HepG2 (cell line): ENCODE measurements around the gene PTGIS. TPM values are rescaled to one million over a fixed set of nuclear protein-coding genes. Genes with fewer than 3 reads are reported as not detected.

Experiments used
- ATAC-seq: fragments of 200-7000 bp; cut with Tn5 transposase; 3 replicates; pipeline ENCODE4 v1.9.1; 2020; ENCODE audit warnings: mild to moderate bottlenecking, moderate library complexity
- BruUV-seq: library from RNA; stranded (reverse); fragments of 400-500 nt; replicated peaks from 2 replicates; lab custom pipeline; 2021; lab: Mats Ljungman, UMichigan
- CTCF ChIA-PET: fragments of 300-600 bp; formaldehyde crosslinking; extraction: SDS; loops from one replicate; lab custom pipeline; 2021; ENCODE audit warnings: low total read pairs, inconsistent platforms, low intra/inter-chr PET ratio; lab: Yijun Ruan, JAX
- POLR2A ChIA-PET: fragments of 350-600 bp; sonication (Branson Sonifier 250); formaldehyde crosslinking; loops from one replicate; lab custom pipeline; 2020; ENCODE audit warnings: antibody characterized with exemption, inconsistent platforms; lab: Yijun Ruan, JAX
- DNase-seq: peaks from one replicate; pipeline ENCODE4 v3.0.0-alpha.2; 2015; ENCODE audit warnings: low spot score
- FAIRE-seq: peaks from 3 replicates; lab custom pipeline; 2011; peaks lifted over from hg19 to GRCh38; lab: Jason Lieb, UNC
- H2AFZ ChIP-seq: one replicate; pipeline ENCODE4 v1.6.1; 2011; ENCODE audit warnings: low read length, inconsistent platforms
- H3K27ac ChIP-seq: fragments of 300-600 bp; 3 replicates; pipeline ENCODE4 v1.8.0; 2011; ENCODE audit warnings: mixed run types, mild to moderate bottlenecking, mixed read lengths, low read length, inconsistent platforms; ENCODE audit not compliant: insufficient read depth; ENCODE audit errors: extremely low read length
- H3K27me3 ChIP-seq, 2 experiments: fragments of 200-600 bp in 1 of 2; 2 replicates in 1 of 2; 3 replicates in 1 of 2; pipeline versions ENCODE4 v1.6.0 to v1.8.0; 2011; ENCODE audit warnings: low read length in 2 of 2, mild to moderate bottlenecking in 2 of 2, moderate library complexity in 2 of 2, inconsistent platforms in 1 of 2; ENCODE audit not compliant: insufficient read depth in 2 of 2, control insufficient read depth in 1 of 2
- H3K36me3 ChIP-seq, 2 experiments: fragments of 200-600 bp in 1 of 2; replicated peaks in 1 of 2; 2 replicates in 1 of 2; 3 replicates in 1 of 2; pipeline versions ENCODE4 v1.5.1 to v1.8.0; 2011; ENCODE audit warnings: low read length in 2 of 2, inconsistent platforms in 1 of 2; ENCODE audit not compliant: insufficient read depth in 2 of 2, control insufficient read depth in 1 of 2
- H3K4me1 ChIP-seq: 2 replicates; pipeline ENCODE4 v1.5.1; 2012; ENCODE audit warnings: low read length, inconsistent platforms; ENCODE audit not compliant: insufficient read depth
- H3K4me2 ChIP-seq: 2 replicates; pipeline ENCODE4 v1.6.0; 2011; ENCODE audit warnings: low read depth, low read length, inconsistent platforms
- H3K4me3 ChIP-seq, 3 experiments: fragments of 200-600 bp in 1 of 3; sonication (generic), shearing (Covaris generic) in 1 of 3; replicated peaks in 1 of 3; 2 replicates each; pipeline ENCODE4 v1.5.1; 2011 to 2016; ENCODE audit warnings: low read length in 3 of 3, inconsistent platforms in 2 of 3, low read depth in 2 of 3, mild to moderate bottlenecking in 2 of 3, control low read depth in 1 of 3, mixed read lengths in 1 of 3; ENCODE audit not compliant: insufficient read depth in 1 of 3
- H3K79me2 ChIP-seq: one replicate; pipeline ENCODE4 v1.6.1; 2011; ENCODE audit warnings: low read length, inconsistent platforms; ENCODE audit not compliant: insufficient read depth
- H3K9ac ChIP-seq: 2 replicates; pipeline ENCODE4 v1.6.0; 2011; ENCODE audit warnings: mild to moderate bottlenecking, low read depth, low read length, inconsistent platforms; ENCODE audit not compliant: insufficient read depth
- H3K9me3 ChIP-seq: 2 replicates; pipeline ENCODE4 v1.5.1; 2012; ENCODE audit warnings: mild to moderate bottlenecking, low read length
- H4K20me1 ChIP-seq: 2 replicates; pipeline ENCODE4 v1.6.0; 2011; ENCODE audit warnings: inconsistent platforms, mild to moderate bottlenecking, low read length, moderate library complexity; ENCODE audit not compliant: insufficient read depth
- EHMT2 ChIP-seq: fragments of 200-600 bp; sonication (generic); IDR thresholded peaks from 2 replicates; pipeline ENCODE4 v1.7.0; 2017; ENCODE audit warnings: antibody characterized with exemption, low read depth, low read length, borderline replicate concordance
- JDP2 ChIP-seq: sonication (generic); formaldehyde crosslinking; IDR thresholded peaks from 2 replicates; pipeline ENCODE4 v1.8.1; 2022; ENCODE audit warnings: missing genetic modification reagents, borderline replicate concordance
- KLF12 ChIP-seq: sonication (generic); formaldehyde crosslinking; IDR thresholded peaks from 2 replicates; pipeline ENCODE4 v1.4.0; 2020; ENCODE audit warnings: missing genetic modification reagents, borderline replicate concordance
- NCOA2 ChIP-seq: sonication (generic); formaldehyde crosslinking; IDR thresholded peaks from 2 replicates; pipeline ENCODE4 v1.8.0; 2022; ENCODE audit warnings: inconsistent platforms
- PCBP1 ChIP-seq: fragments of 200-400 bp; formaldehyde crosslinking; IDR thresholded peaks from 2 replicates; pipeline ENCODE4 v1.6.1; 2017; ENCODE audit warnings: mild to moderate bottlenecking, low read depth, low read length, borderline replicate concordance
- REL ChIP-seq: sonication (generic); formaldehyde crosslinking; conservative IDR thresholded peaks from 2 replicates; pipeline ENCODE4 v1.8.0; 2022; ENCODE audit warnings: mild to moderate bottlenecking, missing genetic modification reagents, moderate library complexity
- RFXAP ChIP-seq: sonication (generic); formaldehyde crosslinking; IDR thresholded peaks from 2 replicates; pipeline ENCODE4 v1.4.0; 2020; ENCODE audit warnings: missing genetic modification reagents, borderline replicate concordance
- U2AF2 ChIP-seq: fragments of 200-400 bp; formaldehyde crosslinking; IDR thresholded peaks from 2 replicates; pipeline ENCODE4 v1.6.1; 2017; ENCODE audit warnings: low read depth, mild to moderate bottlenecking, low read length
- ZBTB20 ChIP-seq: sonication (generic); formaldehyde crosslinking; IDR thresholded peaks from 2 replicates; pipeline ENCODE4 v1.8.1; 2023; ENCODE audit warnings: missing genetic modification reagents, low read depth, mild to moderate bottlenecking, borderline replicate concordance
- ZFAT ChIP-seq: sonication (generic); formaldehyde crosslinking; conservative IDR thresholded peaks from 2 replicates; pipeline ENCODE4 v1.8.1; 2023; ENCODE audit warnings: missing genetic modification reagents, inconsistent platforms
- ZMAT3 ChIP-seq: sonication (generic); formaldehyde crosslinking; conservative IDR thresholded peaks from 2 replicates; pipeline ENCODE4 v1.7.0; 2021; ENCODE audit warnings: missing genetic modification reagents
- ZNF317 ChIP-seq: sonication (generic); formaldehyde crosslinking; IDR thresholded peaks from 2 replicates; pipeline ENCODE4 v1.5.0; 2020; ENCODE audit warnings: mild to moderate bottlenecking, missing genetic modification reagents
- ZNF749 ChIP-seq: sonication (generic); formaldehyde crosslinking; IDR thresholded peaks from 2 replicates; pipeline ENCODE4 v1.8.0; 2022; ENCODE audit warnings: mild to moderate bottlenecking, missing genetic modification reagents, moderate library complexity, borderline replicate concordance
- ZNF883 ChIP-seq: sonication (generic); formaldehyde crosslinking; IDR thresholded peaks from 2 replicates; pipeline ENCODE4 v1.5.1; 2020; ENCODE audit warnings: mild to moderate bottlenecking, missing genetic modification reagents; ENCODE audit errors: not compliant biosample characterization
- WGBS: methylation state at CpG from one replicate; pipeline ENCODE4 v1.1.6; 2017; ENCODE audit warnings: low lambda C conversion rate; 5-methylcytosine and 5-hydroxymethylcytosine counted together
- in situ Hi-C: cut with HindIII; loops from 2 replicates; pipeline ENCODE4 v1.10.0; 2017; ENCODE audit warnings: low pct_unique_long_range_greater_than_20kb; ENCODE audit not compliant: extremely low pct_ligation_motif_present
- intact Hi-C: fragments of 100-400 bp; cut with micrococcal nuclease; formaldehyde crosslinking; loops from one replicate; pipeline ENCODE4 v1.10.0; 2022; ENCODE audit not compliant: unreplicated experiment
- polyA plus RNA-seq, 8 experiments: library from polyadenylated mRNA; depleted of rRNA in 3 of 8; stranded (reverse) in 7 of 8; unstranded in 1 of 8; fragments of >200 nt; fragmentation: Illumina TruSeq in 4 of 8; extraction: Trizol in 4 of 8; gene quantifications; 2 replicates each; pipeline versions ENCODE4 v1.2.1 to v1.2.3, GENCODE V29; 2011 to 2016; ENCODE audit warnings: low read depth in 4 of 8, missing spikeins in 1 of 8, mixed read lengths in 1 of 8; ENCODE audit not compliant: insufficient read depth in 1 of 8
- total RNA-seq, 5 experiments: library from RNA; depleted of rRNA; stranded (reverse); fragments of >200 nt; fragmentation: Illumina TruSeq; extraction: Trizol; gene quantifications; 2 replicates each; pipeline ENCODE4 v1.2.3, GENCODE V29; 2016; ENCODE audit warnings: low read depth in 1 of 5
- TF ChIP-seq, protein P1 (sequence below): sonication (generic); formaldehyde crosslinking; IDR thresholded peaks from 2 replicates; pipeline ENCODE4 v1.8.0; 2022; ENCODE audit warnings: mild to moderate bottlenecking, missing genetic modification reagents; ENCODE audit not compliant: insufficient replicate concordance
- TF ChIP-seq, protein P2 (sequence below), 2 experiments: IDR thresholded peaks; 2 replicates each; pipeline ENCODE4 v1.6.1; 2011 to 2012; ENCODE audit warnings: low read length in 2 of 2, borderline replicate concordance in 1 of 2, low read depth in 1 of 2, mild to moderate bottlenecking in 1 of 2, moderate library complexity in 1 of 2

PTGIS gene
- total and polyA plus RNA-seq, 2 of the 13 experiments (the other 11 are each of a cell fraction or from before 2014, with no cell fraction given), result not detected

DNA sequence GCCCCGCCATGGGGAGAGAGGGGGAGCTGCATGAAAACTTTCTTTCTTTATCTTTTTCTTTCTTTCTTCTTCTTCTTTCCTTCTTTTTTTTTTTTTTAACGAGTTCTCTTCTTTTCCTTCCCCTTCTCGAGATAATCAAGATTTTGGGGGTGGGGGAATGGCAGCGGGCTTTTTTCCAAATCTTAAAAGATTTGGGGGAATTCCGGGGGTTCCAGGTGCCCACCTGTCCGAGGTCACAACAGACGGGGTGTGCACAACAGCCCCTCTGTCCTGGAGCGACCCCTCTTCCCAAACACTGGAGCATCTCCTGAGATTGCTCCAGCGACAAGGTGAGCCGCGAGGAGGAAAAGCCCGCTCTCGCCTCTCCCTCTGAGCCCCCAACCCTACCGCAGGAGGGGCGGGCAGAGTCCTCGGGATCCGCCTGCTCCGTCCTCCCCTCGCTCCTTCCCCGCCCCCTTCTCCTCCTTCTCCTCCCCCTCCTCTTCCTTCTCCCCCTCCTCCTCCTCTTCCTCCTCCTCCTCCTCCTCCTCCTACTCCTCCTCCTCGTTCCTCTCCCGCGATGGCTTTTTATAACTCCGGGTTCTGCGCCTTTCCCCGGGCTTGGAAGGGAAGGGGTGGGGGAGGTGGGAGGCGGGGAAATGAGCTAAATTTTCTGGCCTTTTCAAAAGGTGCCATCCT is 84.8 kb downstream of the PTGIS start:
- Histone ChIP-seq H3K4me2 (no peak overlapping the region), H3K4me1 (peaks cover 31% of the 10 kb centered on the region), H3K9me3 (no peaks in the 10 kb centered on the region), H3K27me3 (peaks cover 4 to 36% of the 10 kb centered on the region in 2 experiments; a peak in 3 of 5 replicates), H4K20me1 (peaks cover 30% of the 10 kb centered on the region; the same call in 1 of the 2 replicates), H3K4me3 (no peak overlapping the region), H3K27ac (no peak overlapping the region), H3K36me3 (no peaks in the 10 kb centered on the region)
- ATAC-seq, result no peak
- ChIA-PET CTCF (interaction anchor here (1.4 to 9.6 kb wide), 3 partner anchors 25 to 149 kb away, joined by 4 to 159 read pairs (median 13); no protein-coding TSS in a partner anchor), POLR2A (no interaction called here)
- WGBS, result 31% methylated on average over 27 of the region's 27 CpGs
- TF ChIP-seq EHMT2, result peak; percentile 95
- 0 out of 2 replicates have a peak, but pooled peaks have one; percentile 10 for TF ChIP-seq ZMAT3
- TF ChIP-seq U2AF2, result 0 out of 2 replicates have a peak, but pooled peaks have one; percentile 6
- 0 out of 2 replicates have a peak, but pooled peaks have one; percentile 0 for TF ChIP-seq ZNF749 (CRISPR knock-in tag)
- TF ChIP-seq, protein P1, sequence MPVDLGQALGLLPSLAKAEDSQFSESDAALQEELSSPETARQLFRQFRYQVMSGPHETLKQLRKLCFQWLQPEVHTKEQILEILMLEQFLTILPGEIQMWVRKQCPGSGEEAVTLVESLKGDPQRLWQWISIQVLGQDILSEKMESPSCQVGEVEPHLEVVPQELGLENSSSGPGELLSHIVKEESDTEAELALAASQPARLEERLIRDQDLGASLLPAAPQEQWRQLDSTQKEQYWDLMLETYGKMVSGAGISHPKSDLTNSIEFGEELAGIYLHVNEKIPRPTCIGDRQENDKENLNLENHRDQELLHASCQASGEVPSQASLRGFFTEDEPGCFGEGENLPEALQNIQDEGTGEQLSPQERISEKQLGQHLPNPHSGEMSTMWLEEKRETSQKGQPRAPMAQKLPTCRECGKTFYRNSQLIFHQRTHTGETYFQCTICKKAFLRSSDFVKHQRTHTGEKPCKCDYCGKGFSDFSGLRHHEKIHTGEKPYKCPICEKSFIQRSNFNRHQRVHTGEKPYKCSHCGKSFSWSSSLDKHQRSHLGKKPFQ (CRISPR knock-in tag), result peak; percentile 19
- TF ChIP-seq ZNF317 (CRISPR knock-in tag), result 0 out of 2 replicates have a peak, but pooled peaks have one; percentile 1
- TF ChIP-seq, protein P2, sequence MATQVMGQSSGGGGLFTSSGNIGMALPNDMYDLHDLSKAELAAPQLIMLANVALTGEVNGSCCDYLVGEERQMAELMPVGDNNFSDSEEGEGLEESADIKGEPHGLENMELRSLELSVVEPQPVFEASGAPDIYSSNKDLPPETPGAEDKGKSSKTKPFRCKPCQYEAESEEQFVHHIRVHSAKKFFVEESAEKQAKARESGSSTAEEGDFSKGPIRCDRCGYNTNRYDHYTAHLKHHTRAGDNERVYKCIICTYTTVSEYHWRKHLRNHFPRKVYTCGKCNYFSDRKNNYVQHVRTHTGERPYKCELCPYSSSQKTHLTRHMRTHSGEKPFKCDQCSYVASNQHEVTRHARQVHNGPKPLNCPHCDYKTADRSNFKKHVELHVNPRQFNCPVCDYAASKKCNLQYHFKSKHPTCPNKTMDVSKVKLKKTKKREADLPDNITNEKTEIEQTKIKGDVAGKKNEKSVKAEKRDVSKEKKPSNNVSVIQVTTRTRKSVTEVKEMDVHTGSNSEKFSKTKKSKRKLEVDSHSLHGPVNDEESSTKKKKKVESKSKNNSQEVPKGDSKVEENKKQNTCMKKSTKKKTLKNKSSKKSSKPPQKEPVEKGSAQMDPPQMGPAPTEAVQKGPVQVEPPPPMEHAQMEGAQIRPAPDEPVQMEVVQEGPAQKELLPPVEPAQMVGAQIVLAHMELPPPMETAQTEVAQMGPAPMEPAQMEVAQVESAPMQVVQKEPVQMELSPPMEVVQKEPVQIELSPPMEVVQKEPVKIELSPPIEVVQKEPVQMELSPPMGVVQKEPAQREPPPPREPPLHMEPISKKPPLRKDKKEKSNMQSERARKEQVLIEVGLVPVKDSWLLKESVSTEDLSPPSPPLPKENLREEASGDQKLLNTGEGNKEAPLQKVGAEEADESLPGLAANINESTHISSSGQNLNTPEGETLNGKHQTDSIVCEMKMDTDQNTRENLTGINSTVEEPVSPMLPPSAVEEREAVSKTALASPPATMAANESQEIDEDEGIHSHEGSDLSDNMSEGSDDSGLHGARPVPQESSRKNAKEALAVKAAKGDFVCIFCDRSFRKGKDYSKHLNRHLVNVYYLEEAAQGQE (IDR thresholded peaks at IDR 0.05; ENCODE audit: borderline replicate concordance in 1 of 2, low read depth in 1 of 2, low read length in 2 of 2), result peak in 1 of 2 experiments; percentile 10; a peak in 2 of 4 replicates
- TF ChIP-seq NCOA2 (CRISPR knock-in tag), result no peak
- TF ChIP-seq JDP2, result no peak
- TF ChIP-seq ZBTB20 (CRISPR knock-in tag), result 0 out of 2 replicates have a peak, but pooled peaks have one; percentile 12
- TF ChIP-seq REL, result no peak
- TF ChIP-seq ZFAT (CRISPR knock-in tag), result no peak
- TF ChIP-seq ZNF883, result peak; percentile 5
- TF ChIP-seq PCBP1, result peak; percentile 98
- no peak for TF ChIP-seq KLF12 (CRISPR knock-in tag)
- TF ChIP-seq RFXAP (CRISPR knock-in tag), result no peak
- TF ChIP-seq, all 625 proteins: peak for 10
- no peak overlapping the region for H3K9ac ChIP-seq
- H2AFZ ChIP-seq, result no peak overlapping the region
- DNase-seq, result no peak
- H3K79me2 ChIP-seq, result no peaks in the 10 kb centered on the region
- intact Hi-C loops (loop anchor here (5.0 kb wide), 1 partner anchor 41 kb away; no protein-coding TSS in a partner anchor), in situ Hi-C loops (loop anchor here (5.0 kb wide), 2 partner anchors 96 to 151 kb away; no protein-coding TSS in a partner anchor)
- no TSS peak for BruUV-seq
- no peak for FAIRE-seq
